Cardiac septum (tissue), 1 donor: ENCODE results near the gene XPO6. TPM values are rescaled to one million over a fixed set of nuclear protein-coding genes. Genes with fewer than 3 reads are reported as not detected.
"Not testable (repeated sequence)": the region's sequence is repeated elsewhere in the genome, so short reads cannot be mapped to it uniquely, and the experiment has no call there.

ENCODE experiments used
- DNase-seq: peaks from one replicate; pipeline ENCODE4 v3.0.0-alpha.2; 2020; ENCODE audit warnings: low spot score
- intact Hi-C: fragments of 100-400 bp; cut with DNase I; formaldehyde crosslinking; loops from one replicate; pipeline ENCODE4 v1.14.0; 2022
- long read RNA-seq: library from polyadenylated mRNA; unstranded; transcript quantifications from one replicate; pipeline ENCODE4 v2.0.0, GENCODE V29; 2021
- total RNA-seq: library from RNA; stranded (reverse); fragmentation: NEBNext Ultra II Directional; extraction: Animal tissue kit (Norgen Biotek cat#: 25700); gene quantifications from one replicate; pipeline ENCODE4 v1.2.1, GENCODE V29; 2021
- donor health status: DM: no; HTN: no; CAD: no.

XPO6 gene, protein sequence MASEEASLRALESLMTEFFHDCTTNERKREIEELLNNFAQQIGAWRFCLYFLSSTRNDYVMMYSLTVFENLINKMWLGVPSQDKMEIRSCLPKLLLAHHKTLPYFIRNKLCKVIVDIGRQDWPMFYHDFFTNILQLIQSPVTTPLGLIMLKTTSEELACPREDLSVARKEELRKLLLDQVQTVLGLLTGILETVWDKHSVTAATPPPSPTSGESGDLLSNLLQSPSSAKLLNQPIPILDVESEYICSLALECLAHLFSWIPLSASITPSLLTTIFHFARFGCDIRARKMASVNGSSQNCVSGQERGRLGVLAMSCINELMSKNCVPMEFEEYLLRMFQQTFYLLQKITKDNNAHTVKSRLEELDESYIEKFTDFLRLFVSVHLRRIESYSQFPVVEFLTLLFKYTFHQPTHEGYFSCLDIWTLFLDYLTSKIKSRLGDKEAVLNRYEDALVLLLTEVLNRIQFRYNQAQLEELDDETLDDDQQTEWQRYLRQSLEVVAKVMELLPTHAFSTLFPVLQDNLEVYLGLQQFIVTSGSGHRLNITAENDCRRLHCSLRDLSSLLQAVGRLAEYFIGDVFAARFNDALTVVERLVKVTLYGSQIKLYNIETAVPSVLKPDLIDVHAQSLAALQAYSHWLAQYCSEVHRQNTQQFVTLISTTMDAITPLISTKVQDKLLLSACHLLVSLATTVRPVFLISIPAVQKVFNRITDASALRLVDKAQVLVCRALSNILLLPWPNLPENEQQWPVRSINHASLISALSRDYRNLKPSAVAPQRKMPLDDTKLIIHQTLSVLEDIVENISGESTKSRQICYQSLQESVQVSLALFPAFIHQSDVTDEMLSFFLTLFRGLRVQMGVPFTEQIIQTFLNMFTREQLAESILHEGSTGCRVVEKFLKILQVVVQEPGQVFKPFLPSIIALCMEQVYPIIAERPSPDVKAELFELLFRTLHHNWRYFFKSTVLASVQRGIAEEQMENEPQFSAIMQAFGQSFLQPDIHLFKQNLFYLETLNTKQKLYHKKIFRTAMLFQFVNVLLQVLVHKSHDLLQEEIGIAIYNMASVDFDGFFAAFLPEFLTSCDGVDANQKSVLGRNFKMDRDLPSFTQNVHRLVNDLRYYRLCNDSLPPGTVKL
- 43.9 TPM for total RNA-seq
- long read RNA-seq, full-length matches to known transcripts, result 4 of 29 reads
- long read RNA-seq, partial matches to known transcripts, result 16 of 29 reads
- long read RNA-seq, other reads (novel, unspliced or antisense), result 9 of 29 reads

DNA sequence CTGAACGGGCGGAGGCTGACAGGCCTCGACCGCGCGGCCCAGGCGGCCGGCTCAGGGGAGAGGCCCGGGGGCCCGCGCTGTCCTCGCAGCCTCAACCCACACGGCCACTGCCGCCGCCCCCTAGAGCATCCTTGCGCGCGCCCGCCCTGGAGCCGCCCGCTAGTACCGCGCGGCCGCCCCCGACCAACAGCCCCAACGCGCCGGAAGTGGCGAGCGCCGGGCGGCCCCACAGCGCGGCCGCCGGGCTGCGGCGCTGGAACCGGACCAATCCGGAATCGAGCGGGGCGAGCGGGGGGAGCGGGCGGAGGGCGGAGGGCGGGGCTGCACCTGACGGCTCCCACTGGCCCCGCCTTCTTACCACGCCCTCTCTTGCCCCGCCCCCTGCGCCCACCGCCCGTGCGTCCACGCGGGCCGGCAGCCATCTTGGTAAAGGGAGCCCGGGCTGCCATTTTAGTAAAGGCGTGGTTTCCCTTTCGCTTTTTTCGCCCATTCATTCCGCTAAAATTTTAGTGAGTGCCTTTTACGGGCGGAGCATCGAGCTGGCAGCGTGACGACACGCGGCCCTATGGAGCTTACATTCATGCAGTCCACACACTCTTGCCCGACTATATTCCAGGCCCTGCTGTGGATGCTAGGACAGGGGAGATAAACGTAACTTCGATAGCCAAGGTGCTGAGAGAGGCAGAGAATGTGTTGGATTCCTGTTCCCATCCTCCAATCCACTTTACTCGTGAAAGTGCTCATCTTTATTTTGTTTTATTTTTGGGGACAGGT lies at the start of gene XPO6:
Gene XPO6, minus strand, starts transcription at position 208 of the 774 bp plus-strand sequence. CDS start 597 bp downstream, outside the sequence.
- peak; percentile 99 for DNase-seq
- intact Hi-C loops, result loop anchor here (1.0 to 5.0 kb wide), 2 partner anchors 31 to 50 kb away; no protein-coding TSS in a partner anchor

GRCh38 chr16:28260193-28260592 lies 48.4 kb upstream of the XPO6 start:
- intact Hi-C loops, result no loop called here
- no peak for DNase-seq

DNA sequence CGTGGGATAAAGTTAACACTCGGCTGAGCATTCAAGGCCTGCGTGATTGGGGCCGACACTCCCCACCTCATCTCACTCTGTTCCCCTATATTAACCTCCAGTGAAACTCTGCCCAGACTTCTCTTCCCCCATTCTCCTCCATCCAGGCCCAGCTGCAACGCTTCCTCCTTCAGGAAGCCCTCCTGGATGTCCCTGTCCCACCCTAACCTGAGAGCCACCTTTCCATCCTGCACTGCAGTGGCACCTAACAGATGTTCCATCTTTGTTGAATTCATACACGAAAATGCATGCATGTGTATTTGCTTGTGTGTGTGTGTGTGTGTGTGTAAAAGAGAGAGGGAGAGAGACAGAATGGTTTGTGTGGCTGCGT lies 48.0 kb upstream of the XPO6 start:
- DNase-seq, result no peak
- intact Hi-C loops, result no loop called here

GRCh38 chr16:28259091-28259780 lies 47.5 kb upstream of the XPO6 start:
- intact Hi-C loops, result no loop called here
- no peak for DNase-seq

DNA sequence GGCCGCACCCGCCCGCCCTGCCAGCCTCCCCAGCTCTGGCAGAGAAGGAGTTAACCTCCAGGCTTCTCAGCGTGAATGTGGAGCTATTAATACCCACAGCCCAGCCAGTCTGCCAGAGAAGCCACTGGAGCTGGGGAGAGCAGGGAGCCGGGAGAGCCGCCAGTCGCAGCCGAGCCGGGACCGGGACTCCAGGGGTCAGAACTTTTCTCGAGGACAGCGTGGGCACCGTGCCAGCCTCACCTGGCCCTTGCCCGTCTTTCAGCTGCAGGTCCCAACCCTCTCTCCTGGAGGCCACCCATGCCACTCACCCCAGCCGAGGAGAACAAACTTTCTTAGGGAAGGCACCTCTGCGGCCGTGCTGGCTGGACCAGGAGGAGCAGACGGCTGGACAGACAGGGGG lies 46.8 kb upstream of the XPO6 start:
- intact Hi-C loops, result no loop called here
- DNase-seq, result no peak

- intact Hi-C loops, result no loop called here
- no peak for DNase-seq
These were observed 45.5 kb upstream of the XPO6 start for GRCh38 chr16:28257256-28257655.

- no peak for DNase-seq
- intact Hi-C loops, result no loop called here
These were observed 44.1 kb upstream of the XPO6 start for GRCh38 chr16:28255838-28256237.

GRCh38 chr16:28254158-28254557 lies 42.4 kb upstream of the XPO6 start:
- intact Hi-C loops, result no loop called here
- no peak for DNase-seq

GRCh38 chr16:28250999-28251398 lies 39.2 kb upstream of the XPO6 start:
- intact Hi-C loops, result no loop called here
- DNase-seq, result no peak

DNA sequence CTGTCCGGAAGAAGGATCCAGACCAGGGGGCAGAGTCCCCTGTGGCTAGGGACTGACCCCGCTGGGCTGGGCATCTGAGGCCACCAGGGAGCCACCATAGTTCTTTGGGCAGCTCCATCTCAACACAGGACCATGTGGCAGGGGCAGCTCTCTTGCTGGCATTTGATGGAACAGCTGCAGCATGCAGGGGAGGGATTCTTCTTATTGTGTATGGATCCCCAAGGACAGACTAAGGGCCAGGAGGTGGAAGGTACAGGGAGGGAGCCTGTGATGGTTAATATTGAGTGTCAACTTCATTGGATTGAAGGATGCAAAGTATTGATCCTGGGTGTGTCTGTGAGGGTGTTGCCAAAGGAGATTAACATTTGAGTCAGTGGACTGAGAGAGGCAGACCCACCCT lies 37.7 kb upstream of the XPO6 start:
- DNase-seq, intact Hi-C loops: not testable (repeated sequence)

- DNase-seq, result no peak
- intact Hi-C loops, result no loop called here
These were observed 30.2 kb upstream of the XPO6 start for GRCh38 chr16:28241924-28242323.

DNA sequence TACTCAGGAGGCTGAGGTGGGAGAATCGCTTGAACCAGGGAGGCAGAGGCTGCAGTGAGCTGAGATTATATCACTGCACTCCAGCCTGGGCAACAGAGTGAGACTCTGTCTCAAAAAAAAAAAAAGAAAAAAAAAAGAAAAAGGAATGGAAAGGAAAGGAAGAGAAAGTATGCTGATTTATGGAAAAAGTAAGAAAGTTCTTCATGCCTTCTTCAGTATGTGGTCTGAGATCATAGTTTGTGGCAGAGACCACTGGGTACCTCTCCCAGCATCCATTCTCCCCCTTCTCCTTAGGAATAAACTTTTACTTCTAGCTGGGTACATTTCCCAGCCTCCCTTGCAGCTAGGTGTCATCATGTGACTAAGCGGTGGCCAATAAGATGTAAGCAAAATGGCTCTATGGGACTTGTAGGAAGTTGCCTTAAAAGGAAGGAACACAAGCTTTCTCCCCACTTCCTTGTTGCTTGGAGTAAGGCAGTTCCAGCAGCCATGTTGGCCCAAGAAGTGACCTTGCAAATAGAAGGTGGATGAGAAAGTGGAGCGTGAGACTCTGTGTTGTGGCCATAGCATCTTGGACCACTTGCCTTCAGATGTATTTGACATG lies 26.1 kb upstream of the XPO6 start:
- no peak for DNase-seq
- intact Hi-C loops, result no loop called here

- DNase-seq, result no peak
- intact Hi-C loops, result no loop called here
These were observed 20.0 kb upstream of the XPO6 start for GRCh38 chr16:28231763-28232162.

DNA sequence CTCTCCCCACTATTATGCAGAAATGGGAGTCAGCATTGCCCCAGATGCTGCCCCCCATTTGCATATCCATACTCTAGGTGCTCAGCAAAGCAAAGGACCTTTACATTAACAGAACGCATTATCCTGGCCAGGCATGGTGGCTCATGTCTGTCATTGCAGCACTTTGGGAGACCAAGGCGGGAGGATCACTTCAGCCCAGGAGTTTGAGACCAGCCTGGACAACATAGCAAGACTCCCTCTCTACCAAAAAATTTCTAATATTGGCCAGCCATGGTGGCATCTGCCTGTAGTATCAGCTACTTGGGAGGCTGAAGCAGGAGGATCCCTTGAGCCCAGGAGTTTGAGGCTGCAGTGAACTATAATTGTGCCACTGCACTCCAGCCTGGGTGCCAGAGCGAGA lies 12.1 kb upstream of the XPO6 start:
- intact Hi-C loops, DNase-seq: not testable (repeated sequence)

- DNase-seq, intact Hi-C loops: not testable (repeated sequence)
These were observed 8.0 kb upstream of the XPO6 start for GRCh38 chr16:28219777-28220176.

DNA sequence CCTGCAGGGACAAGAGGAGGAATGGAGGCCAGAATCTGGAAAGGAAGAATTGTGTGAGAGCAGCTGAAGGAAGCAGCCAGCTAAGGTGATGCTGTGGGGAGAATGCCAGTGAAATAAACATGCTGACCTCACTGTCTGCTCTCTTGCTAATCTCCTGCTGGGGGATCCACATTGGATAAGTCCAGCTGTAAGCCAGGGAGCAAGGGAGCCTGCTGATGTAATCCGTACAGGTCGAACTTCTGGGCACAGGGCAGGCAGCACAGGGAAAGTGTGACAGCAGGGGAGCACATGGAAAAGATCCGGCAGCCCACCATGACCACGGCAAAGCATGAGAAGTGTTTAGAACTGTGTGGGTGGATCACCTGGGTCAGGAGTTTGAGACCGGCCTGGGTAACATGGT lies 7.5 kb upstream of the XPO6 start:
- no peak for DNase-seq
- intact Hi-C loops, result no loop called here

DNA sequence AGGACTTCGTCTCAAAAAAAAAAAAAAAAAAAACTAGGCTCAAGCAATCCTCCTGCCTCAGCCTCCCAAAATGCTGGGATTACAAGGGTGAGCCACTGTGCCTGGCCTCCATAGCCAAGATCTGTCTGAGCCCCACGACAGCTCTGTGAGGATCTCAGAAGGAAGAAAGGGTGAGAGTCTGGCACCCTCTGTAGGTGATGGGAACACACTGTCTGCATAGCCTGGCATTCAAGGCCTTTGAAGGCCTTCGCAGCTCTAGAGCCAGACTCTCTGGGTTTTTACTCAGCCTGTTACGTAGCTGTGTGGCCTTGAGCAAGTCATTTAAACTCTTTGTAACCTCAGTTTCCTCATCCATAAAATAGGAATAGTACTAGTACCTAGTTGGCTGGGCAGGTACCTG lies 6.3 kb upstream of the XPO6 start:
- no peak for DNase-seq
- intact Hi-C loops, result no loop called here

GRCh38 chr16:28217326-28217725 lies 5.6 kb upstream of the XPO6 start:
- no peak for DNase-seq
- intact Hi-C loops, result no loop called here
